Peyer's patch (tissue), 4 donors: ENCODE measurements around the gene PIK3C2G. TPM values are rescaled to one million over a fixed set of nuclear protein-coding genes. Genes with fewer than 3 reads are reported as not detected.

Experiments
- DNase-seq, 3 donors: peaks; one replicate each; pipeline ENCODE4 v3.0.0-alpha.2; 2017 to 2019
- H3K27ac ChIP-seq, 4 donors: fragments of 200-600 bp; sonication (generic); one replicate each; pipeline ENCODE4 v1.5.1; 2016 to 2019
- H3K27me3 ChIP-seq, 2 donors: fragments of 200-600 bp; sonication (generic); one replicate each; pipeline ENCODE4 v1.5.1; 2019
- H3K36me3 ChIP-seq, 3 donors: fragments of 200-600 bp; sonication (generic); one replicate each; pipeline ENCODE4 v1.5.1; 2016 to 2019
- H3K4me1 ChIP-seq, 4 donors: fragments of 200-600 bp; sonication (generic); one replicate each; pipeline ENCODE4 v1.5.1; 2016 to 2019
- H3K4me3 ChIP-seq, 4 donors: fragments of 200-600 bp; sonication (generic); 1 replicate in 3 of 4; 2 replicates in 1 of 4; pipeline ENCODE4 v1.5.1; 2016 to 2019; ENCODE audit warnings: mild to moderate bottlenecking in 1 of 4
- H3K9me3 ChIP-seq, 4 donors: fragments of 200-600 bp; sonication (generic); one replicate each; pipeline ENCODE4 v1.5.1; 2016 to 2019; ENCODE audit warnings: mild to moderate bottlenecking in 1 of 4
- POLR2A ChIP-seq, 2 donors: fragments of 450-650 bp; IDR thresholded peaks; one replicate each; pipeline ENCODE4 v1.5.1; 2017; ENCODE audit warnings: antibody characterized with exemption in 2 of 2, mild to moderate bottlenecking in 2 of 2, moderate library complexity in 2 of 2
- total RNA-seq, 4 donors: library from RNA; depleted of rRNA; stranded (reverse); fragments of >200 nt; gene quantifications; one replicate each; pipeline ENCODE4 v1.1.0, GENCODE V29; 2016
- TF ChIP-seq, protein P1 (sequence below), 6 experiments: fragments of 450-650 bp in 4 of 6; fragments of 200-600 bp in 2 of 6; sonication (generic) in 1 of 6; IDR thresholded peaks; one replicate each; pipeline ENCODE4 v1.5.1; 2017 to 2019; ENCODE audit warnings: antibody characterized with exemption in 6 of 6, mild to moderate bottlenecking in 3 of 6, moderate library complexity in 1 of 6

The PIK3C2G gene
- total RNA-seq, 4 donors from 2014 or later, result 4.1 to 32.1 (median 24.6) TPM

DNA sequence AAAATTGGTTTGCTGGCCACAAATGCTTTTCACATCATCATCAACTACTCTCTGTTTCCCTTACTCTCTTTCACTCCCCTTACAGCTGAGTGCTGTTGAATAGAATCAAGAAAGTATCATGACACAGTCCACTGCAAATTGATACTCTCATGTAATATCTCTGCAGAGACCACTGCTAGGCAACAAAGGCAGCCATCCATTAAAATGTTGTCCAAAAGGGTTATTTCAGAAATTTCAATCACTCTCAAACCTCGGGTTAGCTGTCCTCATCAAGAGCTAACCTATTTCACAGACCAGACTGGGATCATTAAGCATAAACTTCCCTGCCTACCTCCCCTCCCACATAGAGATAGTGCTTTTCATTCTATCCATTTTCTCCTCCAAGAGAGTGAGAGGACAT, 289.8 kb downstream of the PIK3C2G start:
- Histone ChIP-seq H3K27me3 (no peaks in the 10 kb centered on the region), H3K4me3 (no peak overlapping the region), H3K36me3 (no peaks in the 10 kb centered on the region), H3K9me3 (no peaks in the 10 kb centered on the region), H3K27ac (no peak overlapping the region), H3K4me1 (no peaks in the 10 kb centered on the region)
- DNase-seq, result no peak
- TF ChIP-seq, protein P1, sequence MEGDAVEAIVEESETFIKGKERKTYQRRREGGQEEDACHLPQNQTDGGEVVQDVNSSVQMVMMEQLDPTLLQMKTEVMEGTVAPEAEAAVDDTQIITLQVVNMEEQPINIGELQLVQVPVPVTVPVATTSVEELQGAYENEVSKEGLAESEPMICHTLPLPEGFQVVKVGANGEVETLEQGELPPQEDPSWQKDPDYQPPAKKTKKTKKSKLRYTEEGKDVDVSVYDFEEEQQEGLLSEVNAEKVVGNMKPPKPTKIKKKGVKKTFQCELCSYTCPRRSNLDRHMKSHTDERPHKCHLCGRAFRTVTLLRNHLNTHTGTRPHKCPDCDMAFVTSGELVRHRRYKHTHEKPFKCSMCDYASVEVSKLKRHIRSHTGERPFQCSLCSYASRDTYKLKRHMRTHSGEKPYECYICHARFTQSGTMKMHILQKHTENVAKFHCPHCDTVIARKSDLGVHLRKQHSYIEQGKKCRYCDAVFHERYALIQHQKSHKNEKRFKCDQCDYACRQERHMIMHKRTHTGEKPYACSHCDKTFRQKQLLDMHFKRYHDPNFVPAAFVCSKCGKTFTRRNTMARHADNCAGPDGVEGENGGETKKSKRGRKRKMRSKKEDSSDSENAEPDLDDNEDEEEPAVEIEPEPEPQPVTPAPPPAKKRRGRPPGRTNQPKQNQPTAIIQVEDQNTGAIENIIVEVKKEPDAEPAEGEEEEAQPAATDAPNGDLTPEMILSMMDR (IDR thresholded peaks at IDR 0.05), result no peak
- no peak for TF ChIP-seq POLR2A (IDR thresholded peaks at IDR 0.05)

DNA sequence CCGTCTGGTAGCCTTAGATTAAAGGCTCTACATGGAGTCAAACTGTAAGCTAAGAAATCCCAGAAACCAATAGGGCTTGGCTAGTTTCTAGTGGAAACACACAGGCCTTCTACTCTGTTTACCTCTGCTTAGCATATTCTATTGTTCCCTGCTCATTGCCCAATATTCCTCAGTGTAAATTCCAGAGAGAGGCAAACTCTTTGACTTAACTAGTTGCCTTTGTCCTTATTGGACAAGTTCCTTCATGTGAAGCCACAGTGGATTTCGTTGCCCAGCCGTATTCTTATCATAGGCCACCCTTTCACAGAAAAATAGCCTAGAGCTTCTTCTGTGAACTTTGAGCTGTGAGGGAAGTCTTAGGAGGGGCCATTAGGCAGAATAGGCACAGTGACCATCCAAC, 290.4 kb downstream of the PIK3C2G start:
- Histone ChIP-seq H3K27ac (no peak overlapping the region), H3K9me3 (no peaks in the 10 kb centered on the region), H3K4me1 (no peaks in the 10 kb centered on the region), H3K27me3 (no peaks in the 10 kb centered on the region), H3K4me3 (no peak overlapping the region), H3K36me3 (no peaks in the 10 kb centered on the region)
- no peak for DNase-seq
- no peak for TF ChIP-seq POLR2A (IDR thresholded peaks at IDR 0.05)
- TF ChIP-seq, protein P1 (IDR thresholded peaks at IDR 0.05), result no peak

DNA sequence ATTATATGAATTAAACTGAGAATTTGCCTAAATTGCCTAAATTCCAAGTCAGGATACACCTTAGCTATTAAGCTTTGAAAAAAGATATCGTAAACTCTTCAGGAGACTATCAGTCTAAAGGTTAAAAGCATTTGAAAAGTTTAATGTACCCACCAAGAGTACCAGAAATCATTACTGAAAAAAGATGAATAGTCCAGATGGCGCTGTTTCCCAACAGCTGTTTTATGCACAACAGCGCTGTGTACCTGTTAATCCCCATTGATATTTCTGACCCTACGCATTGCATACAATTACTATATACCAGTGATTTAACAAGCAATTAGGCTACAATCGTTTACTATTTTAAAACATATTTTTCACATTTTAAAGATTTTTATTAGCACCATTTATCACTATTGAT, 291.5 kb downstream of the PIK3C2G start:
- TF ChIP-seq, protein P1 (IDR thresholded peaks at IDR 0.05), result no peak
- no peak for TF ChIP-seq POLR2A (IDR thresholded peaks at IDR 0.05)
- no peak for DNase-seq
- no peaks in the 10 kb centered on the region for H3K4me1 ChIP-seq

DNA sequence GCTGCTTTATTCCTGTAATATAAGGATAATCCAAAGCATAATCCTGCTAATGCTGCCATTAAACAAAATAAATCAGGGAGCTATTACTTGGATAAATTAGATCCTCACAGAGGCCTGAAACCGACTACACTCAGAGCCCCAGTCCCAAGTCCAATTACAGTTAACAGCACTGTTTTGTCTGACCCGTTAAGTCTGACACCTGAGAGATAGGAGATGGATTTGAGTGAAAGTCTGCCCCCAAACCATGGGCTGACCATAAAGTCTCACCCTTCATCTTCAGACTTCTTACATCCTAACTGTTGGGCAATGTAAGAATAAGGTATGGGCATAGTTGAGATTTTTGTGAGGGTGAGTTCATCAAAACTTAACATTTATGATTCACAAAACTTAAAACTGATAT, 294.8 kb downstream of the PIK3C2G start:
- Histone ChIP-seq H3K27me3 (no peaks in the 10 kb centered on the region), H3K4me3 (no peak overlapping the region), H3K9me3 (no peaks in the 10 kb centered on the region), H3K4me1 (no peaks in the 10 kb centered on the region), H3K36me3 (no peaks in the 10 kb centered on the region), H3K27ac (no peak overlapping the region)
- DNase-seq, result no peak
- no peak for TF ChIP-seq POLR2A (IDR thresholded peaks at IDR 0.05)
- TF ChIP-seq, protein P1 (IDR thresholded peaks at IDR 0.05), result no peak

More for the DNA sequence above, 291.5 kb downstream of the PIK3C2G start:
- no peak overlapping the region for H3K27ac ChIP-seq
- no peaks in the 10 kb centered on the region for H3K9me3 ChIP-seq
- no peaks in the 10 kb centered on the region for H3K36me3 ChIP-seq
- no peak overlapping the region for H3K4me3 ChIP-seq
- no peaks in the 10 kb centered on the region for H3K27me3 ChIP-seq

DNA sequence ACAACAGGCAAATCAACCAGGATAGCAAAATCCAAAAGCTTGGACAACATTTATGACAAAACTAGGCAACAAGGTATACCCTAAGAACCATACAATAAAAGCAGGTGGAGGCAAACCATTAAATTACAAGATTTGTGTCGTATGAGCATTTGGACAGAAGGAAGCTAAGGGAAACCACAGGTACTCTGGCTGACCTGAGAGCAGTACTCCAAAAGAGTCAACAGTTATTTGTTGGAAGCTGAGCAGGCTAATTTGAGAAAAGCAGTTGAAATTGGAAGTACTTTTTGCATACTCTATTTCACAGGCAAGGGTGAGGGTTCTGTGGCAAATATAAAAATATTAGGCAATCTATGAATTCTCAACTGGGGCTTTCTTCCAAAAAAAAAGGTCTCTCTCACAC, 297.9 kb downstream of the PIK3C2G start:
- no peak overlapping the region for H3K4me3 ChIP-seq
- no peak for DNase-seq
- H3K27me3 ChIP-seq, result no peaks in the 10 kb centered on the region
- no peaks in the 10 kb centered on the region for H3K9me3 ChIP-seq
- H3K4me1 ChIP-seq, result no peaks in the 10 kb centered on the region
- TF ChIP-seq, protein P1 (IDR thresholded peaks at IDR 0.05), result no peak
- no peak for TF ChIP-seq POLR2A (IDR thresholded peaks at IDR 0.05)
- H3K27ac ChIP-seq, result no peak overlapping the region
- H3K36me3 ChIP-seq, result no peaks in the 10 kb centered on the region

DNA sequence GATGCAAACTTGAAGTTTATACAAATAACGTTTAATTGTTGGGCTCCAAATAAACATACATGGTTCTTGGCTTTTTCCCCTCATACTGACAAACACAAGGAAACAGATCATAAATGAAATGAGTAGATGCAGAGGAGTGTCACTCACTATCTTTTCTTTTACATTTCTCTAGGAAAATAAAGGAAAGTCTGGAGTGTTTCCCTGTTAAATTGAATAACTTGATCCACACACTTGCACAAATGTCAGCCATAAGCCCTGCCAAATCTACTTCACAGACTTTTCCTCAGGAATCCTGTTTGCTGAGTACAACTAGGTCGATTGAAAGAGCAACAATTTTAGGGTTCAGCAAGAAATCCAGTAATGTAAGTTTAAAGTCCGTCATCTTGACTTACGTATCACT, 301.2 kb downstream of the PIK3C2G start:
- no peak for TF ChIP-seq POLR2A (IDR thresholded peaks at IDR 0.05)
- TF ChIP-seq, protein P1 (IDR thresholded peaks at IDR 0.05), result no peak
- no peak for DNase-seq
- H3K27ac ChIP-seq, result no peak overlapping the region
- no peaks in the 10 kb centered on the region for H3K9me3 ChIP-seq
- no peaks in the 10 kb centered on the region for H3K27me3 ChIP-seq
- no peak overlapping the region for H3K4me3 ChIP-seq
- no peaks in the 10 kb centered on the region for H3K4me1 ChIP-seq
- no peaks in the 10 kb centered on the region for H3K36me3 ChIP-seq
